Measurements from ENCODE around the gene LAMTOR4. TPM values are rescaled to one million over a fixed set of nuclear protein-coding genes. Genes with fewer than 3 reads are reported as not detected.
A peak's percentile ranks its signal among the peaks of the same experiment; 100 is the strongest.

Gene LAMTOR4
- total and polyA plus RNA-seq, 4 donors, result 63.4 to 288 (median 187) TPM

- Histone ChIP-seq H3K9ac (ENCODE audit: insufficient read depth in 1 of 2, low read length in 2 of 2) (peak within 1 kb of the TSS; percentile 12 to 34), H3K9me3 (ENCODE audit: control insufficient read depth in 4 of 4, insufficient read depth in 3 of 4, low read length in 3 of 4) (no peaks in the 10 kb centered on the region), H3K4me1 (ENCODE audit: control insufficient read depth in 5 of 5, insufficient read depth in 5 of 5, low read length in 5 of 5) (peaks cover 0 to 12% (median 4%) of the 10 kb centered on the region in 5 donors), H3K36me3 (ENCODE audit: control insufficient read depth in 4 of 4, insufficient read depth in 4 of 4, low read length in 4 of 4) (peaks cover 8 to 29% (median 17%) of the 10 kb centered on the region in 4 donors), H3K4me3 (peak within 1 kb of the TSS; percentile 77), H3K27ac (ENCODE audit: low read depth in 1 of 2, low read length in 1 of 2) (peak within 1 kb of the TSS; percentile 71 to 84), H3K27me3 (ENCODE audit: control insufficient read depth in 3 of 3, insufficient read depth in 3 of 3, low read length in 2 of 3) (no peaks in the 10 kb centered on the region)
- TF ChIP-seq CTCF (IDR thresholded peaks at IDR 0.05; ENCODE audit: control extremely low read depth, extremely low read depth), result no peak
- DNase-seq, result peak; percentile 90 to 94 (median 93)
- WGBS, 2 donors, result 1% methylated on average over 67 to 87 of the region's 87 CpGs
- ATAC-seq (ENCODE audit: insufficient read depth, low FRiP score), result peak; percentile 91
Measured at GRCh38 chr7:100158229-100159098, 9.7 kb downstream of the LAMTOR4 start, which contains the start of gene TRAPPC14. TRAPPC14 (minus strand) TSS chr7:100158723; CDS start chr7:100158499, 224 bp downstream.

- 57 to 59% methylated on average over 7 of the region's 7 CpGs for WGBS, 2 donors
Measured at GRCh38 chr7:100159099-100159623, 10.4 kb downstream of the LAMTOR4 start.

GRCh38 chr7:100160067-100160466 lies 11.3 kb downstream of the LAMTOR4 start:
- DNase-seq, result no peak
- Histone ChIP-seq H3K9me3 (ENCODE audit: control insufficient read depth in 4 of 4, insufficient read depth in 3 of 4, low read length in 3 of 4) (no peaks in the 10 kb centered on the region), H3K9ac (ENCODE audit: insufficient read depth in 1 of 2, low read length in 2 of 2) (no peak overlapping the region), H3K4me1 (ENCODE audit: control insufficient read depth in 5 of 5, insufficient read depth in 5 of 5, low read length in 5 of 5) (peaks cover 0 to 12% (median 4%) of the 10 kb centered on the region in 5 donors), H3K36me3 (ENCODE audit: control insufficient read depth in 4 of 4, insufficient read depth in 4 of 4, low read length in 4 of 4) (peaks cover 8 to 18% (median 12%) of the 10 kb centered on the region in 4 donors), H3K4me3 (no peak overlapping the region), H3K27ac (ENCODE audit: low read depth in 1 of 2, low read length in 1 of 2) (no peak overlapping the region), H3K27me3 (ENCODE audit: control insufficient read depth in 3 of 3, insufficient read depth in 3 of 3, low read length in 2 of 3) (no peaks in the 10 kb centered on the region)
- 95% methylated on average over 18 of the region's 18 CpGs for WGBS, 2 donors
- no peak for TF ChIP-seq CTCF (IDR thresholded peaks at IDR 0.05; ENCODE audit: control extremely low read depth, extremely low read depth)
- ATAC-seq (ENCODE audit: insufficient read depth, low FRiP score), result no peak

More at GRCh38 chr7:100159099-100159623, 10.4 kb downstream of the LAMTOR4 start:
- Histone ChIP-seq H3K9ac (ENCODE audit: insufficient read depth in 1 of 2, low read length in 2 of 2) (peak overlapping the region in 1 of 2 donors; percentile 34), H3K4me3 (no peak overlapping the region), H3K27ac (ENCODE audit: low read depth in 1 of 2, low read length in 1 of 2) (peak overlapping the region in 1 of 2 donors; percentile 84), H3K9me3 (ENCODE audit: control insufficient read depth in 4 of 4, insufficient read depth in 3 of 4, low read length in 3 of 4) (no peaks in the 10 kb centered on the region), H3K27me3 (ENCODE audit: control insufficient read depth in 3 of 3, insufficient read depth in 3 of 3, low read length in 2 of 3) (no peaks in the 10 kb centered on the region), H3K36me3 (ENCODE audit: control insufficient read depth in 4 of 4, insufficient read depth in 4 of 4, low read length in 4 of 4) (peaks cover 8 to 22% (median 14%) of the 10 kb centered on the region in 4 donors), H3K4me1 (ENCODE audit: control insufficient read depth in 5 of 5, insufficient read depth in 5 of 5, low read length in 5 of 5) (peaks cover 0 to 12% (median 4%) of the 10 kb centered on the region in 5 donors)
- no peak for DNase-seq
- ATAC-seq (ENCODE audit: insufficient read depth, low FRiP score), result no peak
- no peak for TF ChIP-seq CTCF (IDR thresholded peaks at IDR 0.05; ENCODE audit: control extremely low read depth, extremely low read depth)
